ENCODE results near the gene MGA.

MGA gene

GRCh38 chr15:41789236-41789635 is 129.0 kb downstream of the MGA start:
- DNase-seq, result no peak

- no peak for DNase-seq
These were observed 129.5 kb downstream of the MGA start for GRCh38 chr15:41789662-41790061.

DNA sequence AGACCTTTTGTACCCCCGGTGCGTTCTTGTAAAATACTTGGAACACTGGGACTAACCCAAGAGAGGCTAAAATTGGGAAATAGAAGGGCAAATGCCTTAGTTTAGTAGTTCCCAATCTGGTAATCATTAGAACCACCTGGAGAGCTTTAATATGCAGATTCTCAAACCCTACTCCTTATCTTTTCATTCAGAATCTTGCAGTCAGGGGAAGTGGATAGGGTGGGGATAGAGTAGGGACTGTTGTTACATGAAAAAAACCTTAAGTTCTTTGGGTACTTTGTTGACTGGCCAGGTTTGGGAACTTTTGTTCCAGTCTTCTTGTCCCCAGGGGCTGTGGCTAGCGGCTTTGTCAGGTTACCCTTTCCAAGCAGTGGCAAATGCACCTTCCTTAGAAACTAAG is 130.0 kb downstream of the MGA start:
- DNase-seq, result no peak

DNA sequence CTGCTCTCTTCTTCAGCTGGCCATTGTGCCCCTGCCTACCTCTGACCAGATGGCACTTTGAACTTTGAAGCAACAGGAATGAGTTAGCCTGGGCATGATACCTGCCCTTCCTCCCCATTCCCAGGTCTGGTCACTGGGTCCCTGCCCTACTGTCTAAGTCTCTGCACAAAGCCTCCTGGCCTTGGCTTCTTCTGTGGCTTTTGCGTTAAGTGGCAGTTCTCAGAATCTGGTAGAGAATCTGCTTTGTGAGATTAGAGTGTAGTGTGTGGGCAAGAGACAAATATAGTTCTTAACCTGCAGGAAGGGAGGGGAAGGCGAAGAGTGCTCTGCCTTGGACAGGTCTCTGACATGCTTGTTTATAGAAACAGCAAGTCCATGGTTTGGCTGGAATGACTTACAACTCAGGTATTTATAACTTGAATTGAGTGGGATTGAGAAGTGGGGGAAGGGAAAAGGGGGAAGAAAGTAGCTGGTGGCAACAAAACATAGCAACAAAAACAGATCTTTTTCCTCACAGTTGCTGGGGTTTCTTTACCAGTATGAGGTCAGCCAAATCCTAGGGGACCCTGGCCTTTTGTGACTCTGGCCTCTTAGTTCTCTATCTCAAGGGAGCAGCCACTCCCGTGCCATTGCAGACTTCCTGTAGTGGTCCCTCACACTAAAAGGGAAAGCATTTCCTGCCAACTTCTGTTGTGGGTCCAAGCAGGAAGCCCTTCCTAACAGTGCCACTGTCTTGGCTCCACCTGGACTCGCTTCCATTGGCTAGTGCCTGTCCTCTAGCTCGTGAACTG is 130.7 kb downstream of the MGA start:
- DNase-seq, result no peak

DNA sequence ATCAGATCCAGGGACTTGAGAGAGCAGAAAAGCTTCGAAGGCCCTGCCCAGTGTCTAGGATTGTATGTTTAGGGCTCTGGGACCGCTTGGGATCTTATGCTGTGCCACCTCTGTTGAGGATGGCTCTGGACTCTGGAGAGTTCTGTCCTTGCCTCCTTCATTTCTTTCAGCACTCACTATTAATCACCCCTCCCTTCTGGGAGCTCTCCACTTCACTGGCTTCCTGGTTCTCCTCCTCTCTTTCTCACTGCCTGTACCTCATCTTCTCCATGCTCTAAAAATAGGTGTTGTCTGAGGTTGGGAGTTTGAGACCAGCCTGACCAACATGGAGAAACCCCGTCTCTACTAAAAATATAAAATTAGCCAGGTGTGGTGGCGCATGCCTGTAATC is 131.3 kb downstream of the MGA start:
- DNase-seq, result no peak

DNA sequence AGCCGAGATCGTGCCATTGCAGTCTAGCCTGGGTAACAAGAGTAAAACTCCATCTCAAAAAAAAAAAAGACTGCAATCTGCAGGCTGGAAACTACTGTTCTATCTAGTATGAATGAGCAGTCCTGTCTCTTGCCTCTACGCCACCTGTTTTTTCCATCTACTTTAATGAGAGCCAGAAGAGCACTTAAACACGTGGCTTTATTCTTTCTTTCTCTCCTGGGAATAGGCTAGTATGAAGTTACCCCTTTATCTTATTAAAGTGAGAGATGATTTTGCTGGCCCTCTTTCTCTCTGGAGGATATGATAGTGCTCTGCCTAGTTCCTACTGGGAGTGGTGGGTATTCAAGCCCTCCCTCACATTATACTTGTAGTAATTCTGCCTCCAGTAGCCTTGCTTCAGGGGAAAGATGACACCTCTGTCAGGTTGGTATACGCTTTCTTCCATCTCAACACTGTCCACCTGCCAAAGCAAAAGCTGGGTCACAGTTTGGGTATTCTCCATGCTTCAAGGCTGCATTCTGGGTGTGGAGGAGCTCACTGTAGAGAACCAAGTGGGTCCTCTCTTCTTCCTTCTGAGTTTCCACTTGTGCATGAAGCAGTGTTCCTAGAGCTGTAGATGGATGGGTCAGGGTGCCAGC is 131.9 kb downstream of the MGA start:
- DNase-seq, result no peak

DNA sequence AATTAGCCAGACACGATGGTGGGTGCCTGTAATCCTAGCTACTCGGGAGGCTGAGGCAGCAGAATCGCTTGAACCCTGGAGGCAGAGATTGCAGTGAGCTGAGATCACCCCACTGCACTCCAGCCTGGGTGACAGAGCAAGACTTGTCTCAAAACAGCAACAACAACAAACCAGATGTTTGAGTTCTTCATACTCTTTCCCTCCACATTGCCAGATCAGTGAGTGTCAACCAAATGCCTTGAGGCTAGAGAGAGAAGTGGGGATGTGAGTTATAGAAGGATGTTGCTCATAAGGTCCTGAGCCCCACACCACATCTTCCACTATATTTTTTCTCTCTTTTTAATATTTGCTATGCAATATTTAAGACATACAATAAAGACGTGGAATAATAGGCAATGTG is 133.9 kb downstream of the MGA start:
- no peak for DNase-seq

GRCh38 chr15:41795996-41796856 is 136.0 kb downstream of the MGA start:
- no peak for DNase-seq

DNA sequence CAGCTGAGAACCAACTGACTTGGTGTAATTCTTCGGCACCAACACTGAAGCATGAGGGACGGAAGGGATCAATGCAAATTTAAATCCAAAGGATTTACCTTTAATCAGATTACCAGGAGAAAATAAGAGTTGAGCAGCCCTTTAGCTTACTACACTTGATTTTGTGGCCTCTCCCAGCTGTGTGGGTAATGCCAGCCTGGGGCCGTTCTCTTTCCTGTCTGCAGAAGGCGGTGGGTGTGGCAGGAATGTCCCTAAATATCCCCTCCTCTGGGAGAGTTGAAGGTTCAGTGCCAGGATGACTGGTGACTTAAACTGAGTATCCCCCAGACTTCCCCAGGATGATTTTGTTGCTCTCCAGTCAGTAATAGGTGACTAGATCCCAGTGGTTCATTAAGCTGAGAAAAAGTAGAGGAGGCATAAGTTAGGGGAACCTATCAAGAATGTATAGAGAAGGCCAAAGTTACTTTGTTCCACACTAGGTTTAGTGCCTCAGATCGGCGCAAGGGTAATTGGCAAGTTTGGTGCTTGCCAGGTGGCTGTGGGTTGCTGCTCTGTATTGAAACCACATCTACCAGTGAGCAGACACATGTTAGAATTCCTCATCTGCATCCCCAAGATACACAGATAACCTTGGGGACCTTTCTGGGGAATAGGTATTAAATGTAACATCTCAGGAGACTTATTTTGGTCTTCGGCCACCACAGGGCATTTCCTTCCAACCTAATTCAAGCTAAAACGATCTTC is 137.2 kb downstream of the MGA start:
- DNase-seq, result no peak

DNA sequence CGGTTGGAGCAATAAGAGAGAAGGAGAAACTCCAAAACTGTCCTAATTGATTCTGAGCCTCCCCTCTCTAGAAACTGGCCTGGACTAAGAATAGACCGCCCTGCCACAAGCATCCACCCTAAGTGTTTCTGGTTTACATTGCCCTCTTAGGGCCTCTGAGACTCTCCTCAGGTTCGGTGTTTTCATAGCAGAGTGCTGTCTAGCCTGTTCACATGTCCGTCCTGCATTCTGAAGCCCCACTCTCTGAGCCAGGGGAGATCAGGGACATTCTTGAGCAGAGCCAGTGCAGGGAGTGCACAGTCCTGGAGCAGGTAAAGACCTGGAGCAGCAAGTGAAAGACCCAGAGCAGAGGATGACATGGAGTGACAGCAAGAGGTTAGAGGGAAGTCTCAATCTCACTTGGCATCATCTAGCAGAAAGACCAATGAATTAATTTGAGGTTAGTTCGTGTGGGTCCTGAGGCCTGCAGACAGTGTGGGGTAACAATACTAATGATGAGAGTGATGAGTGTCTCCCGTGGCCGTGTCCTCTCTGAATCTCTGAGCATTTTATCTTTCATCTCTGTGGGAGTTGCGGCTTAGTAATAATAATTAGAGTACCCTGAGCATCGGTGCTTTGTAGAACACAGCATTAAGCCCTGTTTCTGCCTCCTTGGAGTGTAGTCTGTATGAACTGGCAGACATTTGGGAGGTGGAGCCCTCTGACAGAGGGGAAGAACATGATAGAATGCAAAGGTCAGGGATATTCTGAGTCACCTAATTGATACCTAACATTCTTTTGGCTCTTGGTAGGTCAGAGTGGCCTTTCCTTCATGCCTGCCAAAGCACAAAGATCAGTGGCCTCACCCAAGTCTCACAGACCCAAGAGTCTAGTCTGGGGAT is 138.6 kb downstream of the MGA start:
- DNase-seq, result no peak

DNA sequence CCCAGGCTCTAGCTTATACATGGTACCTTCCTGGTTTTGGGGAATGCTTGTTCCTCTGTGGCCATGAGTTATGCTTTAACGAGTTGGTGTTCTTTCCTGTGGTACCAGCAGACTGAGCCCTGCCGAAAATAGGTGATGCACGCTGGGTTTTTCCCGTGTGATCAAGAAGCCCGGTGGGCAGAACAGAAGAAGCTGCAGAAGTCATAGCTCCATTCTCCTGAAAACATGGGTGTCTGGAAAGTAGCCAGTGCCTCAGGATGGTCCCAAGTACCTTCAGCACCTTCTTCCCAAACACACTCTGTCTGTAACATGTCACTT is 139.2 kb downstream of the MGA start:
- DNase-seq, result no peak

DNA sequence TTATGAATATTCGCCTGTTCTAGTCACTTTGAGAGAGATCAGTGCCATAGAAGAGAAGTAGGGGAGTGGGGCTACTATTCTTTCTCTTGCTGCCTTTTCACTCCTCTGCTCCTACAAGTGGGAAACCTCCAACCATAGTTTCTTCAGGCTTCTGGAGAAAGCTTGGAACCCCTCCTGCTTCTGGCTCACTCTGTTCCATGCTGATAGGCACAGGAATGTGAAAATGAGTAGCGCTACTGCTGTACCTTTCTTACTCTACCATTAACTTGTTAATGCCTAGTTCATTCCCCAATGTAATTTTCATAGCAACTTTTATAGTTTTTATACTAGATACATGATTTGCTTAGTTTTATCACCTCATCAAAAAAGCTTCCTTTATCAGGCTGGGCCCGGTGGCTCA is 141.0 kb downstream of the MGA start:
- no peak for DNase-seq

DNA sequence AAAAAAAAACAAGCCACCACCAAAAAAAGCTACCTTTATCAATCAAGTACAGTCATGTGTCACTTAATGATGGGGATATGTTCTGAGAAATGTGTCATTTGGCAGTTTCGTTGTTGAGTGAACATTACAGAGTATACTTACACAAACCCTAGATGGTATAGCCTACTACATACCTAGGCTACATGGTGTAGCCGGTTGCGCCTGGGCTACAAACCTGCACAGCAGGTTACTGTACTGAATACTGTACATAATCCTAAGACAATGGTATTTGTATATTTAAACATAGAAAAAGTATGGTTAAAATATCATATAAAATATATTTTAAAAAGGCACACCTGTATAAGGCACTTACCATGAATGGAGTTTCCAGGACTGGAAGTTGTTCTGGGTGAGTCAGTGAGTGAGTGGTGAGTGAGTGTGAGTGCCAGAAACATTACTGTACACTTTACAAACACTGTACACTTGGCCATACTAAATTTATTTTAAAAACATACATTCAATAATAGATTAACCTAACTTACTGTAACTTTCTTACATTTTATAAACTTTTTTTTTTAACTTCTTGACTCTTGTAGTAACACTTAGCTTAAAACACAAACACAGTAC is 141.7 kb downstream of the MGA start:
- no peak for DNase-seq

- DNase-seq, result no peak
These were observed 144.2 kb downstream of the MGA start for GRCh38 chr15:41804361-41804760.

GRCh38 chr15:41804916-41805666 is 144.9 kb downstream of the MGA start:
- DNase-seq, result no peak

DNA sequence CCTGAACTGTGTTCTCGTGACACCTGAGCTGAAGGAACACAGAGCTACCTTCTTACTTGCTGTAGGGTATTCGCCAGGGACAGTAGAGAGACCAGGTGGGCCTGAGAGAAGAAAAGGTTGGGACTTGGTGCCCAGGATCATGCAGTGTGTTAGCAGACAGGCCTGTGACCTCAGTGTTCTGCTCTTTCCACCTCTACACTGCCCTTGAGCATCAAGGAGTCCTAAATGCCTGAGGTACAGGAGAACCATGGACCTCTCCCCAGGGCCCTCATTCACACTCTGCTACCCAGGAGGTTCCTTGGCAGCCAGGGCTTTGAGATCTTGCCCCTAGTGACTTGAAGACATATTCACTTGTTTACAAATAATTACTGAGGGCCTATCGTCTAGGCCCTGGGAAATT is 145.5 kb downstream of the MGA start:
- no peak for DNase-seq

DNA sequence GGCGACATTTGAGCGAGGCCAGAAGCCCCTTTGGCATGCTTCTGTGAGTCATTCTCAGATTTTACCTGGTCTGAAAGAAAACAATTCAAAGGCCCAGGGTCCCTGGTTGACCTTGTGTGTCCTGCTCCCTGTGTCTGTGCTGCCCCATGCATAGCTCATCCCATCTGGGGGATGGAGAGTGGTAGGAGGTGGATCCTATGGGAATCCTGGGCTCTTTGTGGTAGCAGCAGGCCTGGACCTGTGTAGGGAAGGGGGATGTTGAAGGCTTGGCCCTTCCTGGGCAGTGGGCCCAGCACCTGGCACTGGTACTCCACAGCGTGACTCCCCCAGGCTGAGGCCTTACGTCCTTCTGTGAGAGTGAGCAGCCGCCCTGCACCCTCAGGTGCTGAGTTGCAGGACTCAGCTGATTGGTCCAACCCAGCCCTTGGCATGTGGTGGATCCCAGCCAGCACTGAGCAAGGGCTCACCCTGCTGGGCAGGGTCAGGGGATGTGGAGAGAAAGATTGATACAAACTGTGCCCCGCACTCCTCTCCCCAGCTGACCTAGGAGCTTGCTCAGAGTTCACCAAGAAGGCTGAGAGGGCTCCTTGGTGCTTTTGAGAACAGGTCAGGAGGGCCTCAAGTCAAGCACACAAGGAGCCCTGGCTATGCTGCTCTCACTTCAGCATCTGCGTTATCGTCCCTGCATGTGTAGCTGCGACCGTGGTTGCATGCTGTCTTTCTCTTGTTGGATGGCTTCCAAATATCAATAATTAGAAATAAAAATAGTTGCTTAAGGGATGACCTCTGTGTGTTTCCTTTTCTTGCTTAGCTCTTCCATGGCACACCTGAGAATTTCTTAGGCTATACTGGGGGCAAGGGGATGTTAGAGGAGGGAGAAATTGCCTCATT is 146.3 kb downstream of the MGA start:
- no peak for DNase-seq

- DNase-seq, result no peak
These were observed 148.9 kb downstream of the MGA start for GRCh38 chr15:41809121-41809520.

GRCh38 chr15:41809526-41810220 is 149.5 kb downstream of the MGA start:
- DNase-seq, result no peak
